Thyroid gland (tissue), 4 donors: Measurements from ENCODE around the gene TBC1D22A. TPM values are rescaled to one million over a fixed set of nuclear protein-coding genes. Genes with fewer than 3 reads are reported as not detected.

Experiments used
- DNase-seq, 2 donors: peaks; one replicate each; pipeline ENCODE4 v3.0.0-alpha.2; 2019
- H3K27ac ChIP-seq, 3 donors: fragments of 200-600 bp; sonication (generic); 1 replicate in 2 of 3; 2 replicates in 1 of 3; pipeline ENCODE4 v1.5.1; 2016 to 2019; ENCODE audit warnings: mild to moderate bottlenecking in 1 of 3, moderate library complexity in 1 of 3
- H3K27me3 ChIP-seq: fragments of 200-600 bp; sonication (generic); one replicate; pipeline ENCODE4 v1.5.1; 2019
- H3K36me3 ChIP-seq, 2 donors: fragments of 200-600 bp; sonication (generic); one replicate each; pipeline ENCODE4 v1.5.1; 2016 to 2019
- H3K4me1 ChIP-seq, 2 donors: fragments of 200-600 bp; sonication (generic); one replicate each; pipeline ENCODE4 v1.5.1; 2017 to 2019
- H3K4me3 ChIP-seq, 3 donors: fragments of 200-600 bp; sonication (generic); replicated peaks in 1 of 3; 1 replicate in 2 of 3; 2 replicates in 1 of 3; pipeline ENCODE4 v1.5.1; 2016; ENCODE audit warnings: mild to moderate bottlenecking in 1 of 3
- H3K9me3 ChIP-seq: fragments of 200-600 bp; sonication (generic); one replicate; pipeline ENCODE4 v1.5.1; 2017
- POLR2A ChIP-seq, 2 donors: fragments of 450-650 bp; IDR thresholded peaks; one replicate each; pipeline ENCODE4 v1.6.1; 2017; ENCODE audit warnings: antibody characterized with exemption in 2 of 2, mild to moderate bottlenecking in 2 of 2, moderate library complexity in 1 of 2
- WGBS, 2 donors: methylation state at CpG; one replicate each; pipeline ENCODE4 v1.1.5; 2017; 5-methylcytosine and 5-hydroxymethylcytosine counted together
- intact Hi-C: fragments of 100-400 bp; cut with DNase I; formaldehyde crosslinking; loops from one replicate; pipeline ENCODE4 v1.15.1; 2023
- total RNA-seq, 4 donors: library from RNA; depleted of rRNA; stranded (reverse); fragments of >200 nt; gene quantifications; one replicate each; pipeline ENCODE4 v1.2.3, GENCODE V29; 2016
- TF ChIP-seq, protein P1 (sequence below), 6 experiments: fragments of 200-600 bp in 3 of 6; fragments of 450-650 bp in 3 of 6; sonication (generic) in 3 of 6; IDR thresholded peaks; one replicate each; pipeline ENCODE4 v1.5.1; 2016 to 2019; ENCODE audit warnings: antibody characterized with exemption in 6 of 6, mild to moderate bottlenecking in 2 of 6, inconsistent platforms in 1 of 6, moderate library complexity in 1 of 6

TBC1D22A gene
- total RNA-seq, 4 donors from 2014 or later, result 26.7 to 34.6 (median 33.2) TPM

DNA sequence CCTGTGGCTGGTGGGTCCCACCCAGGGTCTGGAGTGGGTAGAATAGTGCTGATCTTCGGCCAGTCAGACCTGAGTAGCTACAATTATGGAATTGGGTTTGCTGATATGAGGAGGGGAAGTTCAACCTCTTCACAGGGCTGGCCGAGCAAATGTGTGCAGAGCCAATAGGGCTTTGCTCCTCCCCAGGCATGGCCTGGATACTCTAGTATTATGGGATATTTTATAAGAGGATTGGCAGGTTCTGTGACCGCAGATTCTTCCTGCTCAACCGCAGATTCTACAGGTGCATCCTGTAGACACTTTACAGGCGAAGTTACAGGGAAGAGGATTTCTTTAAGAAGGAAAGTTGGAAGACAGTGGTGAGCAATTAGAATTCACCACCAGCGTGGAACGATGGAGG lies 44.3 kb downstream of the TBC1D22A start:
- H3K27me3 ChIP-seq, result no peaks in the 10 kb centered on the region
- DNase-seq, result no peak
- H3K27ac ChIP-seq, result no peak overlapping the region
- intact Hi-C loops, result loop anchor here (10.0 kb wide), 1 partner anchor 232 kb away; no protein-coding TSS in a partner anchor
- H3K4me3 ChIP-seq, result no peak overlapping the region
- H3K4me1 ChIP-seq, result peaks cover 13 to 20% of the 10 kb centered on the region in 2 donors
- H3K36me3 ChIP-seq, result no peaks in the 10 kb centered on the region
- no peak for TF ChIP-seq POLR2A (IDR thresholded peaks at IDR 0.05)
- TF ChIP-seq, protein P1, sequence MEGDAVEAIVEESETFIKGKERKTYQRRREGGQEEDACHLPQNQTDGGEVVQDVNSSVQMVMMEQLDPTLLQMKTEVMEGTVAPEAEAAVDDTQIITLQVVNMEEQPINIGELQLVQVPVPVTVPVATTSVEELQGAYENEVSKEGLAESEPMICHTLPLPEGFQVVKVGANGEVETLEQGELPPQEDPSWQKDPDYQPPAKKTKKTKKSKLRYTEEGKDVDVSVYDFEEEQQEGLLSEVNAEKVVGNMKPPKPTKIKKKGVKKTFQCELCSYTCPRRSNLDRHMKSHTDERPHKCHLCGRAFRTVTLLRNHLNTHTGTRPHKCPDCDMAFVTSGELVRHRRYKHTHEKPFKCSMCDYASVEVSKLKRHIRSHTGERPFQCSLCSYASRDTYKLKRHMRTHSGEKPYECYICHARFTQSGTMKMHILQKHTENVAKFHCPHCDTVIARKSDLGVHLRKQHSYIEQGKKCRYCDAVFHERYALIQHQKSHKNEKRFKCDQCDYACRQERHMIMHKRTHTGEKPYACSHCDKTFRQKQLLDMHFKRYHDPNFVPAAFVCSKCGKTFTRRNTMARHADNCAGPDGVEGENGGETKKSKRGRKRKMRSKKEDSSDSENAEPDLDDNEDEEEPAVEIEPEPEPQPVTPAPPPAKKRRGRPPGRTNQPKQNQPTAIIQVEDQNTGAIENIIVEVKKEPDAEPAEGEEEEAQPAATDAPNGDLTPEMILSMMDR (IDR thresholded peaks at IDR 0.05), result no peak
- WGBS, 2 donors, result 80 to 87% methylated on average over 7 of the region's 7 CpGs
- no peaks in the 10 kb centered on the region for H3K9me3 ChIP-seq

DNA sequence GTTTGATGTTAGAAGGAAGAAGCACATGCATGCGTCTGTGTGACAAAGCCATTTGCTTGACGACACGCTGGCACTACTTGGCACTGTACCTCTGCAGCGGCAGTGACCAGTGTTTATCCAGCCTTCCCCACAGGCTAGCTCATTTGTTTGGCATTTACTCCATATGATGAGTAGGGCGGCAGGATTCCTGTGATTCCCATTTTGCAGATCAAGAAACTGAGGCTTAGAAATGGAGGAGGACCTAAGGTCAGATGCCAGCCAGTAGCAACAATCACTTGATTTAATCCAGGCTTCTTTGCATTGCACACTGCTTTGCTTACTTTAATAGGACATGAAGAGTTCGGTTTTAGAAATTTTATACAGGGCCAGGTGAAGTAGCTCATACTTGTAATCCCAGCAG lies 45.0 kb downstream of the TBC1D22A start:
- Histone ChIP-seq H3K4me1 (peaks cover 8 to 13% of the 10 kb centered on the region in 2 donors), H3K36me3 (no peaks in the 10 kb centered on the region), H3K27me3 (no peaks in the 10 kb centered on the region), H3K9me3 (no peaks in the 10 kb centered on the region), H3K4me3 (no peak overlapping the region), H3K27ac (no peak overlapping the region)
- 96 to 98% methylated on average over 6 of the region's 6 CpGs for WGBS, 2 donors
- TF ChIP-seq POLR2A (IDR thresholded peaks at IDR 0.05), result no peak
- TF ChIP-seq, protein P1 (IDR thresholded peaks at IDR 0.05), result no peak
- DNase-seq, result no peak
- intact Hi-C loops, result loop anchor here (10.0 kb wide), 1 partner anchor 233 kb away; no protein-coding TSS in a partner anchor

DNA sequence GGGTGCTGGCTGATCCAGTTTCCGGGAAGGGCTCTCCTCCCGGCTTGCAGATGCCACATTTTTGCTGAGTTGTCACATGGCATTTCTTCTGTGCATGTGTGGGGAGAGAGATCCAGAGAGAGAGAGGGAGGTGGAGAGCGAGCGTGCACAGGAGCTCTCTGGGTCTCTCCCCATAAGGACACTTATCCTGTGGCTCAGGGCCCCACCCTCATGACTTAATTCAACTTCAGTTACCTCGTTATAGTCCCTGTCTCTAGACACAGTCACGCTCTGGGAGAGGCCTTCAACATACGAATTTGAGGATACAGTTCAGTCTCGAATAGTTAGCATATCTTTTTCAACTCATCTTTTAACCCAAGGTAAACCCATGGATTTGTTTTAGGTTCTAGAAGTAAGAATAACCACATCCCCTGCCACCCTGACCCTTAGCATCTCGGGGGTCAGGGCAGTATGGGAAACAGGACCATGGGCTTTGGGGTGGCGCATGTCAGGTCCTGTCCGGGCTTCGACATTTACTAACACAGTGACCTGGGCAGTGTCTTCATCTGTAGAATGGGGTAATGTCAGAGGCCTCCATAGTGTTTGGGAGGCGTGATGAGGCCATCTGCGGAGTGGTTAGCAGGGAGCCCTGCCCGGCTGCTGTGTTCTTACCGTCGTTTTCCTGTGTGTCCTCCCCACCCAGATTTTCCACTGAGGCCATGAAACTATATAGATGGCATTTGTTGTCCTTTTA lies 46.9 kb downstream of the TBC1D22A start:
- intact Hi-C loops, result loop anchor here (10.0 kb wide), 1 partner anchor 235 kb away; no protein-coding TSS in a partner anchor
- H3K27me3 ChIP-seq, result no peaks in the 10 kb centered on the region
- H3K4me3 ChIP-seq, result no peak overlapping the region
- DNase-seq, result no peak
- H3K4me1 ChIP-seq, result peaks cover 2 to 5% of the 10 kb centered on the region in 2 donors
- WGBS, 2 donors, result 95 to 96% methylated on average over 17 of the region's 17 CpGs
- H3K36me3 ChIP-seq, result no peaks in the 10 kb centered on the region
- H3K9me3 ChIP-seq, result no peaks in the 10 kb centered on the region
- TF ChIP-seq POLR2A (IDR thresholded peaks at IDR 0.05), result no peak
- TF ChIP-seq, protein P1 (IDR thresholded peaks at IDR 0.05), result no peak
- H3K27ac ChIP-seq, result no peak overlapping the region

DNA sequence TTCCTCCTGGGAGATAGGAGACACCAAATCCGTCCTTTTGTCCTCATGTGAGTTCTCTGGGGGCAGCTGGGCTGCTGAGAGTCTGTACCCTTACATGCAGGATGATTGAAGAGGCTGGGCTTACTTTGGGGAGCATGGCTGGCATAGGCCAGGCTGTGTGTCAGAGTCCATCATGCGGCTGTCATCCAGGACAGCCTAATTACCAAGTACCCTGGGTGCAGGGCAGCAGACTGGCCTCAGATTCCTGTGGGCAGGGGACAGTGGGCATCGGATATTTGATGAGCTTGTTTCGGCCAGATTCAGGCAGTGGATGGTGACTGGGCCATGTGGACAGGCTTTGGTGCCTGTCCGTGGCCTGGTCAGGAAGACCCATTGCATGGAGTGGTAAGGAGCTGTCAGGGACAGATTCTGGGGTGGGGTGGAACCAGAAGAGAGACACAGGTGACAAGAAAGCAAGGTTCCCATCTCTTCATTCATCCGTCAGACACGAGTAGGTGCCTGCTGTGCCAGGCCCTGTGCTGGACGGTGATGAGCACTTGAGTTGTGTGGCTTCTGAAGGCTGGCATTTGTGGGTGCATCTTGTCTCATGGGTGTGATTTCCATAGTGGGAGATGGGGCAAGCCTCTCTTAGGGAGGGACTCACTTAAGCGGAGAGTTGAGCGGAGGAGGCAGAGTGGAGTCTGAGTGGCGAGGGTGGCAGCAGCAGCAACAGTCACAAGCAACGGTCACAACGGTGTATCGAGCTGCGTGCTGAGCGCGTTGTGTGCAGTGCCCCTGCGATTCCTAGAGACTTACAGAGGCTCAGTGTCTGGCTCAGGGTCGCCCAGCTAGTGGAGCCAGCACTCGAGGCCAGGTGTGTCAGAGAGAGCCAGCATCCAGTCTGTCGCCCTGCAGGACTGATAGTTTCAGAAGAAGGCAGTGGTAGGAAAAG lies 48.7 kb downstream of the TBC1D22A start:
- WGBS, 2 donors, result 94 to 95% methylated on average over 20 to 21 of the region's 21 CpGs
- no peaks in the 10 kb centered on the region for H3K36me3 ChIP-seq
- peaks cover 15 to 16% of the 10 kb centered on the region in 2 donors for H3K4me1 ChIP-seq
- no peaks in the 10 kb centered on the region for H3K27me3 ChIP-seq
- no peak for DNase-seq
- H3K27ac ChIP-seq, result no peak overlapping the region
- intact Hi-C loops, result no loop called here
- no peak for TF ChIP-seq POLR2A (IDR thresholded peaks at IDR 0.05)
- TF ChIP-seq, protein P1 (IDR thresholded peaks at IDR 0.05), result no peak
- no peaks in the 10 kb centered on the region for H3K9me3 ChIP-seq
- H3K4me3 ChIP-seq, result no peak overlapping the region
